ENCODE data around the gene KCNJ5. TPM values are rescaled to one million over a fixed set of nuclear protein-coding genes. Genes with fewer than 3 reads are reported as not detected.

KCNJ5 gene
- total and polyA plus RNA-seq, 7 experiments from 2014 or later = 0.11 to 0.24 (median 0.17) TPM; not detected in 4

DNA sequence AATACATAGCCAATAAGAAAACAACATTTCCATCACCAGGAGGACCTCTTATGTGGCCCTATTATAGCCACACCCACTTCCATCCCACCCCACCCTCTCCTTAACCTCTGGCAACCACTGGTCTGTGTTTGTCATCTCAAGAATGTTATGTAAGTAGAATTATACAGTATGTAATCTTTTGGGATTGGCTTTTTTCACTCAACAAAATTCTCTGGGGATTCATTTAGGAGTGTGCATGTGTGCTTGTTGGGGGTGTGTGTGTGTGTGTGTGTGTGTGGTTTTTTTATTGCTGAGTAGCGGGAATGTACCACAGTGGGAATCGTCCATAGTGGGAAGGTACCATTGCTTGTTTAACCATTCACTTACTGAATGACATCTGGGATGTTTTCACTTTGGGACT lies 5.2 kb downstream of the KCNJ5 start:
- no peak for DNase-seq
- no peak overlapping the region for H3K27ac Mint-ChIP-seq
- intact Hi-C loops (cut with micrococcal nuclease) = no loop called here
- H3K9me3 Mint-ChIP-seq = peaks cover 0 to under 1% (median 0%) of the 10 kb centered on the region in 11 donors
- H3K27ac ChIP-seq (ENCODE audit: low read depth, low read length) = no peak overlapping the region
- no peaks in the 10 kb centered on the region for H3K4me1 ChIP-seq (ENCODE audit: control insufficient read depth in 2 of 2, insufficient read depth in 2 of 2, low read length in 2 of 2)
- no peaks in the 10 kb centered on the region for H3K9me3 ChIP-seq (ENCODE audit: control insufficient read depth in 2 of 3, low read length in 3 of 3)
- H3K27me3 Mint-ChIP-seq = peaks cover 19 to 49% (median 20%) of the 10 kb centered on the region in 5 donors
- no peak overlapping the region for H3K4me3 Mint-ChIP-seq
- H3K4me1 Mint-ChIP-seq = peaks cover 0 to 10% (median 4%) of the 10 kb centered on the region in 7 donors
- no peak for ATAC-seq
- H3K27me3 ChIP-seq (ENCODE audit: control insufficient read depth in 2 of 2, insufficient read depth in 2 of 2, low read length in 2 of 2) = no peaks in the 10 kb centered on the region
- ChIA-PET CTCF (no interaction called here), POLR2A (no interaction called here)
- H3K36me3 Mint-ChIP-seq = peaks cover 0 to 4% (median 0%) of the 10 kb centered on the region in 5 donors
- H3K36me3 ChIP-seq (ENCODE audit: control insufficient read depth in 2 of 3, insufficient read depth in 3 of 3, low read length in 3 of 3) = no peaks in the 10 kb centered on the region
- H3K4me3 ChIP-seq (ENCODE audit: low read length) = no peak overlapping the region

DNA sequence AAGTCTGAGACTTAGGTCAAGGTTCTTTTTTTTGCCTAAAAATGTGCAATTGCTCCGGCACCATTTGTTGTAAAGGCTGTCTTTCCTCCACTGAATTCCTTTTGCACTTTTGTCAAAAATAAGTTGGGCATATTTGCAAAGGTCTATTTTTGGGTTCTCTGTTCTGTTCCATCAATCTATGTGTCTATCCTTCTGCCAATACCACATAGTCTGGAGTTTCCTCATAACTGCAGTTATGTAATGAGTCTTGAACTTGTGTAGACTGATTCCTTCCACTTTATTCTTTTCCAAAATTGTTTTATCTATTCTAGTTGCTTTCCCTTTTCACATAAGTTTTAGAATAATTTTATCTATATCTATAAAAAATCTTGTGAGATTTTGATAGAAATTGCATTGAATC lies 6.7 kb downstream of the KCNJ5 start:
- H3K36me3 Mint-ChIP-seq = peaks cover 0 to 4% (median 0%) of the 10 kb centered on the region in 5 donors
- no peaks in the 10 kb centered on the region for H3K4me1 ChIP-seq (ENCODE audit: control insufficient read depth in 2 of 2, insufficient read depth in 2 of 2, low read length in 2 of 2)
- peaks cover 0 to 3% (median 0%) of the 10 kb centered on the region in 7 donors for H3K4me1 Mint-ChIP-seq
- H3K27me3 Mint-ChIP-seq = peaks cover 11 to 46% (median 15%) of the 10 kb centered on the region in 5 donors
- no peak overlapping the region for H3K4me3 ChIP-seq (ENCODE audit: low read length)
- H3K27me3 ChIP-seq (ENCODE audit: control insufficient read depth in 2 of 2, insufficient read depth in 2 of 2, low read length in 2 of 2) = no peaks in the 10 kb centered on the region
- CTCF ChIA-PET = no interaction called here
- H3K4me3 Mint-ChIP-seq = no peak overlapping the region
- no peaks in the 10 kb centered on the region for H3K9me3 Mint-ChIP-seq
- H3K27ac ChIP-seq (ENCODE audit: low read depth, low read length) = no peak overlapping the region
- intact Hi-C loops (cut with micrococcal nuclease) = no loop called here
- ATAC-seq (no peak), DNase-seq (no peak)
- POLR2A ChIA-PET = no interaction called here
- no peaks in the 10 kb centered on the region for H3K36me3 ChIP-seq (ENCODE audit: control insufficient read depth in 2 of 3, insufficient read depth in 3 of 3, low read length in 3 of 3)
- no peaks in the 10 kb centered on the region for H3K9me3 ChIP-seq (ENCODE audit: control insufficient read depth in 2 of 3, low read length in 3 of 3)
- no peak overlapping the region for H3K27ac Mint-ChIP-seq

DNA sequence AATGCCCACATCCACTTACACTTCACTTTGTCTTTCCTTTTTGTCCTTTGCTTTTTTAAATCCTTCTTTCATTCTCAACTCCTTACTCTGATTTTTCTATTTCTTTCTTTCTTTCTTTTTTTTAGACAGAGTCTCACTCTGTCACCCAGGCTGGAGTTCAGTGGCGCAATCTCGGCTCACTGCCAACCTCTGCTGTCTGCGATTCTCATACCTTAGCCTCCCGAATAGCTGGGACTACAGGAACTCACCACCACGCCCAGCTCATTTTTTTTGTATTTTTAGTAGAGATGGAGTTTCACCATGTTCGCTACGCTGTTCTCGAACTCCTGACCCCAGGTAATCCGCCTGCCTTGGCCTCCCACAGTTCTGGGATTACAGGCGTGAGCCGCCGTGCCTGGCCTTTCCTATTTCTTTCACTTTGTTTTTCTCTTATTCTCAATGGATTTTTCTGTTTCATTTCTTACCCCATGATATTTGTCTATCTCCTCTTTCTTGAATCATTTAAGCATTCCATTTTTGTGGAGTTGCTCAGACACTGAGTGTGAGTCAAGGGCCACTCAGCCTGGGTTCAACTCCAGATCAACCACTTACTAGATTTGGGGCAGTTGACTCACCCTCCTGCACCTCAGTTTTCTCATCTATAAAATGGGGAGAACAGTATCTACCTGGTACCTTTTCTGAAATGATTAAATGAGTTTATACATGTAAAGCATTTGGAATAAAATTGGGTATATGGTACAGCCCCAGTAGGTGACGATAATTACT lies 7.6 kb downstream of the KCNJ5 start:
- Histone ChIP-seq H3K27me3 (ENCODE audit: control insufficient read depth in 2 of 2, insufficient read depth in 2 of 2, low read length in 2 of 2) (no peaks in the 10 kb centered on the region), H3K4me3 (ENCODE audit: low read length) (no peak overlapping the region), H3K36me3 (ENCODE audit: control insufficient read depth in 2 of 3, insufficient read depth in 3 of 3, low read length in 3 of 3) (no peaks in the 10 kb centered on the region), H3K9me3 (ENCODE audit: control insufficient read depth in 2 of 3, low read length in 3 of 3) (no peaks in the 10 kb centered on the region), H3K27ac (ENCODE audit: low read depth, low read length) (no peak overlapping the region), H3K4me1 (ENCODE audit: control insufficient read depth in 2 of 2, insufficient read depth in 2 of 2, low read length in 2 of 2) (no peaks in the 10 kb centered on the region)
- Mint-ChIP-seq H3K36me3 (peaks cover 0 to 4% (median 0%) of the 10 kb centered on the region in 5 donors), H3K4me3 (no peak overlapping the region), H3K4me1 (peaks cover 0 to 4% (median 1%) of the 10 kb centered on the region in 7 donors), H3K27me3 (peaks cover 7 to 52% (median 14%) of the 10 kb centered on the region in 5 donors), H3K9me3 (no peaks in the 10 kb centered on the region), H3K27ac (no peak overlapping the region)
- intact Hi-C loops (cut with micrococcal nuclease) = no loop called here
- ChIA-PET POLR2A (no interaction called here), CTCF (interaction anchor here (0.6 kb wide), 1 partner anchor 11 kb away, joined by 6 read pairs; no protein-coding TSS in a partner anchor)
- ATAC-seq = no peak
- no peak for DNase-seq

DNA sequence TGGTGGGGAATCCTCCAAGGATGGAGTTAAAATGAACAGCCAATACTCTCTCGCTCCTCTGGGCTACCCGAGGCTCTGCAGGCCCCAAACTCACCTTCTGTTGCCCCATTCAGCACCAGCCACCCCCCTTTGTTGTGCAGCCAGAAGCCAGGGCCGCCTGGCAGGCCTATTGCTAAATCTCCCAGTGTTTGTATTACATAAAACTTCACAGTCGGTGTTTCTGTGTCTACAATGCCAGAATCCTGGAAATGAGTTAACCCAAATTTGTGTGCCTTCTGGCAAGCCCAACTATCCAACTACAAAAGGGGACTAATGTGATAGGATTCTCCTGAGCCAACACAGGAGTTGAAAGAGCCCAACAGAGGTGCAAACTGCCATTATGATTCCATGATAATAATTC lies 9.3 kb downstream of the KCNJ5 start:
- H3K4me3 ChIP-seq (ENCODE audit: low read length) = no peak overlapping the region
- Mint-ChIP-seq H3K27ac (no peak overlapping the region), H3K9me3 (no peaks in the 10 kb centered on the region), H3K36me3 (no peaks in the 10 kb centered on the region), H3K27me3 (peaks cover 0 to 57% (median 7%) of the 10 kb centered on the region in 5 donors), H3K4me3 (no peak overlapping the region), H3K4me1 (peaks cover 4 to 11% (median 5%) of the 10 kb centered on the region in 7 donors)
- H3K4me1 ChIP-seq (ENCODE audit: control insufficient read depth in 2 of 2, insufficient read depth in 2 of 2, low read length in 2 of 2) = no peaks in the 10 kb centered on the region
- DNase-seq = no peak
- CTCF ChIA-PET = no interaction called here
- no peak overlapping the region for H3K27ac ChIP-seq (ENCODE audit: low read depth, low read length)
- POLR2A ChIA-PET = no interaction called here
- intact Hi-C loops (cut with micrococcal nuclease) = no loop called here
- no peaks in the 10 kb centered on the region for H3K27me3 ChIP-seq (ENCODE audit: control insufficient read depth in 2 of 2, insufficient read depth in 2 of 2, low read length in 2 of 2)
- ATAC-seq = no peak
- H3K9me3 ChIP-seq (ENCODE audit: control insufficient read depth in 2 of 3, low read length in 3 of 3) = no peaks in the 10 kb centered on the region
- no peaks in the 10 kb centered on the region for H3K36me3 ChIP-seq (ENCODE audit: control insufficient read depth in 2 of 3, insufficient read depth in 3 of 3, low read length in 3 of 3)

DNA sequence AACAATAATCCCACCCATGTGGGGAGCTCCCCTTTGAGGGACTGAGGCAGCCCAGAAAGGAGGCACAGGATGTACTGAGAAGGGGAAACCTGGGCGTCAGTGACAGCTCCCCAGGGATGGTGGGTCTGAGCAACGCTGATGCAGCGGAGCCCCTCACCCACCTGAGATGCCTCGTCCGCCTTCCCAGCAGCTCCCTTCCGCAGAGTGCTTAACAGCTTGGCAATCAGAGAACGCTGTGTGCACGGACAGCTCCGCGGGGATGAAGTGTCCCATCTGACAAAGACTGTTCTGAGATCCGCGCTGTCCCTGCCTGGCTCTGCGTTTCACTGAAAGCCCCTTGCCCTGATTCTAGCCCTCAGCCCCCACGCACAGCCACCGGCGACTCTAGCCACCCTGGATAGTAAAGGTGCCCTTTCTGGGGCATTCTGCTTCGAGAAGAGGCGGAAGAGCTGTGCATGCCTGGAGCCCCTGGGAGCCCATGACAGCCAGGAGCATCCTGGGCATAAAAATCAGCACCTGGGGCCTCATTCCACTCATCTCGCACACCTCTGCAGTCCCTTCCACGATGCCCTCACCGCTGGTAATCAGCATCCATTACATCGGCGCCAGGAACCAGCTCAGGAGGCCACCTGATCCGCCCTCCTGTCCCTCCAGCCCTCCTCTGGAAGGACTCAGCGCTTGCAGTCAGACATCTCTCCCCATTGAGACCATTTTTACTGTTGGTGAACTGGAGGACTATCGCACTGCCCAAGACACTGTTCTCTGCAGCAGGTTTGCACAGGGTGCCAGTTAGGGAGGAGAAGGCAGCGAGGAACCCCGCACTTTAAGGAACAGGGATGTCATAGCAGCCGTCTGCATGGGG lies 10.7 kb downstream of the KCNJ5 start:
- no peak for ATAC-seq
- peak overlapping the region in 1 of 9 donors; percentile 33 for H3K27ac Mint-ChIP-seq
- intact Hi-C loops (cut with micrococcal nuclease) = no loop called here
- peak overlapping the region in 1 of 10 donors; percentile 35 for H3K4me3 Mint-ChIP-seq
- Histone ChIP-seq H3K27ac (ENCODE audit: low read depth, low read length) (no peak overlapping the region), H3K4me3 (ENCODE audit: low read length) (no peak overlapping the region), H3K9me3 (ENCODE audit: control insufficient read depth in 2 of 3, low read length in 3 of 3) (no peaks in the 10 kb centered on the region), H3K4me1 (ENCODE audit: control insufficient read depth in 2 of 2, insufficient read depth in 2 of 2, low read length in 2 of 2) (peaks cover 0 to 3% of the 10 kb centered on the region in 2 donors), H3K27me3 (ENCODE audit: control insufficient read depth in 2 of 2, insufficient read depth in 2 of 2, low read length in 2 of 2) (peaks cover 0 to 2% of the 10 kb centered on the region in 2 donors), H3K36me3 (ENCODE audit: control insufficient read depth in 2 of 3, insufficient read depth in 3 of 3, low read length in 3 of 3) (no peaks in the 10 kb centered on the region)
- H3K36me3 Mint-ChIP-seq = no peaks in the 10 kb centered on the region
- ChIA-PET CTCF (no interaction called here), POLR2A (no interaction called here)
- no peak for DNase-seq
- peaks cover 7 to 22% (median 11%) of the 10 kb centered on the region in 7 donors for H3K4me1 Mint-ChIP-seq
- no peaks in the 10 kb centered on the region for H3K9me3 Mint-ChIP-seq
- peaks cover 0 to 67% (median 4%) of the 10 kb centered on the region in 5 donors for H3K27me3 Mint-ChIP-seq

DNA sequence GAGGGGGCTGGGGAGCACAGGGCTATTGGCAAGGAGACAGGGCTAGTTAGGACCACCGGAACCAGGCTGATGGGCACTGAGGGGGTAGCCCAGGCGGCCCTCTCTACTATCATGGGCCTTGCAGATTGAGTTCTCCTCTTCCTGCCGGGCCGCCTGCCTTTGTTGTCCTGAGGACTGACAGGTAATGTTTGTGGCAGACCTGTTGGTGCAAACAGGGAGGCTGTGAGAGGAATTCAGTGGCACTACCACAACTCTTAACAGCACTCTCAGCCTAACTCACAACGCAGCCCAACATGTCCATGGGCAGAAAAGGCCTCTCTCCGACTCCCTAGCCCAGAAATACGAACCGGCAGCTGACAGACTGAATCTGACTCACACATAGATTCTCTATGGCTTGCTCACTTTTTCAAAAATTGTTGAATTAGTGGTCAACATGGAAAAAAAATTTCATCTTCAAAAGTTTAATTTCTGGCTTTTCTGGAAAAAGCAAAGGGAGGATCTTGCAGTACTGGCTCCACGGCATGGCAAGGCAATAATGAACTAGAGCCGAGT lies 11.4 kb downstream of the KCNJ5 start:
- Mint-ChIP-seq H3K9me3 (no peaks in the 10 kb centered on the region), H3K4me1 (peaks cover 7 to 24% (median 11%) of the 10 kb centered on the region in 7 donors), H3K4me3 (peak overlapping the region in 1 of 10 donors; percentile 35), H3K36me3 (no peaks in the 10 kb centered on the region), H3K27me3 (peaks cover 0 to 71% (median 8%) of the 10 kb centered on the region in 5 donors), H3K27ac (peak overlapping the region in 1 of 9 donors; percentile 33)
- intact Hi-C loops (cut with micrococcal nuclease) = no loop called here
- peaks cover 0 to 2% of the 10 kb centered on the region in 2 donors for H3K27me3 ChIP-seq (ENCODE audit: control insufficient read depth in 2 of 2, insufficient read depth in 2 of 2, low read length in 2 of 2)
- peaks cover 0 to 3% of the 10 kb centered on the region in 2 donors for H3K4me1 ChIP-seq (ENCODE audit: control insufficient read depth in 2 of 2, insufficient read depth in 2 of 2, low read length in 2 of 2)
- H3K4me3 ChIP-seq (ENCODE audit: low read length) = no peak overlapping the region
- H3K9me3 ChIP-seq (ENCODE audit: control insufficient read depth in 2 of 3, low read length in 3 of 3) = no peaks in the 10 kb centered on the region
- DNase-seq (no peak), ATAC-seq (no peak)
- no peak overlapping the region for H3K27ac ChIP-seq (ENCODE audit: low read depth, low read length)
- no peaks in the 10 kb centered on the region for H3K36me3 ChIP-seq (ENCODE audit: control insufficient read depth in 2 of 3, insufficient read depth in 3 of 3, low read length in 3 of 3)
- CTCF ChIA-PET = no interaction called here
- POLR2A ChIA-PET = interaction anchor here (0.7 kb wide), 1 partner anchor 427 kb away, joined by 3 read pairs; no protein-coding TSS in a partner anchor
